Stomach smooth muscle (tissue), 2 donors: ENCODE measurements around the gene GOLGA1.

ENCODE experiments used
- H3K27ac ChIP-seq: one replicate; pipeline ENCODE4 v1.7.0; 2013; ENCODE audit warnings: mild to moderate bottlenecking, low read length, inconsistent platforms
- H3K27me3 ChIP-seq, 2 donors: one replicate each; pipeline ENCODE4 v1.7.0; 2013; ENCODE audit warnings: low read length in 2 of 2; ENCODE audit not compliant: insufficient read depth in 2 of 2, control insufficient read depth in 1 of 2
- H3K36me3 ChIP-seq, 2 donors: one replicate each; pipeline ENCODE4 v1.7.0; 2013; ENCODE audit warnings: low read length in 2 of 2; ENCODE audit not compliant: control insufficient read depth in 2 of 2, insufficient read depth in 2 of 2
- H3K4me1 ChIP-seq: one replicate; pipeline ENCODE4 v1.7.0; 2013; ENCODE audit warnings: low read length; ENCODE audit not compliant: control insufficient read depth, insufficient read depth
- H3K4me3 ChIP-seq, 2 donors: one replicate each; pipeline ENCODE4 v1.7.0; 2013; ENCODE audit warnings: low read length in 2 of 2
- H3K9ac ChIP-seq, 2 donors: one replicate each; pipeline ENCODE4 v1.7.0; 2013; ENCODE audit warnings: low read length in 2 of 2, mild to moderate bottlenecking in 1 of 2
- H3K9me3 ChIP-seq, 2 donors: one replicate each; pipeline ENCODE4 v1.7.0; 2013; ENCODE audit warnings: low read length in 2 of 2; ENCODE audit not compliant: control insufficient read depth in 2 of 2
- donor health status: healthy.
- donor health status: Pancreatic carcinoma.

GOLGA1 gene

GRCh38 chr9:124870723-124871122 lies 70.2 kb downstream of the GOLGA1 start:
- peak overlapping the region; percentile 95 for H3K27ac ChIP-seq
- peak overlapping the region; percentile 49 to 91 for H3K4me3 ChIP-seq
- peaks cover 47% of the 10 kb centered on the region for H3K4me1 ChIP-seq
- H3K9me3 ChIP-seq, result no peaks in the 10 kb centered on the region
- peak overlapping the region; percentile 56 to 84 for H3K9ac ChIP-seq
- H3K27me3 ChIP-seq, result no peaks in the 10 kb centered on the region
- peaks cover 12 to 18% of the 10 kb centered on the region in 2 donors for H3K36me3 ChIP-seq

- Histone ChIP-seq H3K4me1 (peaks cover 47% of the 10 kb centered on the region), H3K36me3 (peaks cover 5 to 12% of the 10 kb centered on the region in 2 donors), H3K27ac (peak overlapping the region; percentile 95), H3K27me3 (no peaks in the 10 kb centered on the region), H3K4me3 (peak overlapping the region; percentile 91 to 92), H3K9me3 (no peaks in the 10 kb centered on the region), H3K9ac (peak overlapping the region; percentile 84 to 99)
Measured at GRCh38 chr9:124869986-124870560, 70.8 kb downstream of the GOLGA1 start.

DNA sequence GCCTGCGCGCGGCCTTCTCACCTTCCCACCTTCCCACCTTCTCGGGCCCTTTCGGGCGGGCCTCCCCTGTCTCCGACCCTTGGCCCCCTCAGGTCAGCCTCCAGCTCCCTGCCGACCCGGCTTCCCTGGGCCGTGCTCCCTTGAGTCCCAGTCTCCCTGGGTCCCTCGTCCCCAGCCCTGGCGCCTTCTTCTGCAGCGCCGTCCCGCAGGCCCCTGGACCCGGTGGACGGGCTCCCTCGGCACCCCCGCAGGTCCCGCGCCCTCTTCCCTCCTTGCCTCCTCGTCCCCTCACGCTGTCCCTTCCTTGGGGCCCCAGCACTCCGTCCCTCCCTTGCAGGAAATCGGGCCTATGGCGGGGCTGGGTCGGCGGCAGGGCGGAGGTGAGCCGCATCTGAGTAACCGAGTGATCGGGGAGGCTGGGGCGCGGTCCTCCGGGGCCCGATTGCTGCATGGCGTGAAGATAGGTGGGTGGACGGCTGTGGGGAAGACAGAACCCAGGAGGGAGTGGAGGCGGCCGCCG lies 71.4 kb downstream of the GOLGA1 start:
- Histone ChIP-seq H3K36me3 (peaks cover 0 to 8% of the 10 kb centered on the region in 2 donors), H3K4me3 (peak overlapping the region; percentile 91 to 92), H3K4me1 (peaks cover 47% of the 10 kb centered on the region), H3K27me3 (no peaks in the 10 kb centered on the region), H3K9ac (peak overlapping the region; percentile 84 to 99), H3K9me3 (no peaks in the 10 kb centered on the region), H3K27ac (peak overlapping the region; percentile 95)

- Histone ChIP-seq H3K27me3 (no peaks in the 10 kb centered on the region), H3K4me3 (peak overlapping the region; percentile 91 to 92), H3K9me3 (no peaks in the 10 kb centered on the region), H3K4me1 (peaks cover 47% of the 10 kb centered on the region), H3K9ac (peak overlapping the region; percentile 96 to 99), H3K36me3 (peaks cover 0 to 5% of the 10 kb centered on the region in 2 donors), H3K27ac (peak overlapping the region; percentile 95)
Measured at GRCh38 chr9:124868511-124869465, 72.1 kb downstream of the GOLGA1 start.

GRCh38 chr9:124863371-124863871 lies 77.5 kb downstream of the GOLGA1 start:
- Histone ChIP-seq H3K36me3 (peaks cover 18 to 21% of the 10 kb centered on the region in 2 donors), H3K4me1 (peaks cover 40% of the 10 kb centered on the region), H3K27me3 (no peaks in the 10 kb centered on the region), H3K27ac (no peak overlapping the region), H3K9ac (no peak overlapping the region), H3K9me3 (no peaks in the 10 kb centered on the region), H3K4me3 (no peak overlapping the region)

DNA sequence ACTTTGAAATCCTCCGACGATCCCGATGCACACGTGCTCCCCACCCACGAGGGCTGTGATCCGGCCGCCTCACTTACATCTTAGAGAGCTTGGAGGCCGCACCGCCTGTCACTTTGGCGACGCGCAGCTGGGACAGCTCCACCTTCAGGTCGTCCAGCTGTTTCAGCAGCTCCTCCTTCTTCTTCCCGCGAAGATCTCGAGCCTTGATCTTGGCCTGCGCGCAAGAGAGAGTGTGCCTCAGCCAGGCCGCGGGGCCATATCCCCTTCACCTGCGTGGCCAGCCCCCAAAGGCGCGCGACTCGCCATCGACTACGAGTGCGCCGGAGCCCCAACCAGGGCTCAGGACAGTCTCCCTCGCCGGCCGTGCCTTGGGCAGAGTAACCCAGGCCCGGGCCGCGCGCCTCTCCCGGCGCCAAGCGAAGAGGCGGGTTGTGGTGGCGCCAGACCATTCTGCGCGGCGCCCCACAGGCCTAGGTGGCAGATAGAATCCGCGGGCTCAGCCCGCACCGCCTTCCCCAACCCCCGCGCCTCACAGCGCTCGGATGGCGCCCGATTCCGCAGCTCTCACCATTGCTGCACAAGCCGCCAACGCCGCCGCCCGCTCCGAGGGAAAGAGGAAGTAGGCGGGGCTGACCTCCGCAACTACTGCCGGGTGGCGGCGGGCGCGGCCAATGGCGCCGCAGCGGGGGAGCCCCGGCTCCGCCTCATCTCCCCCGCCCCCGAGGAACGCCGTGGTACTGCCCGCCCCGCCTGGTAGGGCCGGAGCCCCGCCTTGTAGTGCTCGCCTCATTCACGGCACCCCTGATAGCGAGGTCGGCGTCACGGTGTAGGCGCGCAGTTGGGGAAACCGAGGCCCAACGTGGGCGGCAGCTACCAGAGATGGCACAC lies 79.3 kb downstream of the GOLGA1 start, which contains the start of the genes ARPC5L and RPL35:
TSS of gene ARPC5L (plus strand) at position 789 of the 888 bp plus-strand sequence. CDS start 7,161 bp downstream, outside the sequence.
TSS of gene RPL35 (minus strand) at position 616 of the 888 bp plus-strand sequence. CDS start at position 571, 45 bp downstream.
- Histone ChIP-seq H3K4me3 (peak within 1 kb of the TSS; percentile 84 to 94), H3K36me3 (peaks cover 29 to 34% of the 10 kb centered on the region in 2 donors), H3K4me1 (peaks cover 34% of the 10 kb centered on the region), H3K27me3 (no peaks in the 10 kb centered on the region), H3K9me3 (no peaks in the 10 kb centered on the region), H3K9ac (peak within 1 kb of the TSS; percentile 87 to 90), H3K27ac (peak within 1 kb of the TSS; percentile 85)

DNA sequence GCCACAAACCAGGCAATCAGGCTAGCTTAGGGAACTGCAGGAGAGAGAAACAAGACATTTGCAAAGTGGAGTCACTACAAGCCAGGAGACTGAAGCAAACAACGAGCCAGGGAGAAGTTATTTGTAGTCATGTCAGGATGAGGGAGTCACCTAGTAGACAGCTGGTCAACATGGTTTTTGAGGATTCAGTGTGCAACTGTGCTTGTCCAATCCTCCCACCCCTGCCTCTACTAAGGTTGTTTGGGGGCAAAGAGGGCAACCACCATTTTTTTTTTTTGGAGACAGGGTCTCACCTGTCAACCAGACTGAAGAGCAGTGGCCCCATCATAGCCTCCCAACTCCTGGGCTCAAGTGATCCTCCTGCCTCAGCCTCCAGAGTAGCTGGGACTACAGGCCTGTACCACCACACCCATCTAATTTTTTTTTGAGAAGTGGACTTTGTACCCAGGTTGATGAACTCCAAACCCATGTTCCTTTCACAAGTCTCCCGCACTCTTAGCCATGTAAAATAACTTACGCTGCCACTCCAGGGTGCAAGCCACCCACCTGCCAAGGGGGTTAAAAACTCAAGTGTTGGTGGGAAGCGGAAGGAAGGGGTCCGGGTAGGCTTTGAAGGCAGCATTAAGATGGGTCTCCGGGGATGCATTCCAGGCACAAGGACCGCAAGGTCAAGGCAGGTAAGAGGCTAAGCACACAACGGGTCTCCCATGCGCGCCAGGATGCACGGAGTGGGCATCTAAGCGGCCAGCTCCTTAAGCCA lies 80.1 kb downstream of the GOLGA1 start:
- Histone ChIP-seq H3K9me3 (no peaks in the 10 kb centered on the region), H3K4me1 (peaks cover 34% of the 10 kb centered on the region), H3K27ac (peak overlapping the region; percentile 85), H3K27me3 (no peaks in the 10 kb centered on the region), H3K36me3 (peaks cover 29 to 34% of the 10 kb centered on the region in 2 donors), H3K4me3 (peak overlapping the region; percentile 73 to 94), H3K9ac (peak overlapping the region; percentile 83 to 87)

DNA sequence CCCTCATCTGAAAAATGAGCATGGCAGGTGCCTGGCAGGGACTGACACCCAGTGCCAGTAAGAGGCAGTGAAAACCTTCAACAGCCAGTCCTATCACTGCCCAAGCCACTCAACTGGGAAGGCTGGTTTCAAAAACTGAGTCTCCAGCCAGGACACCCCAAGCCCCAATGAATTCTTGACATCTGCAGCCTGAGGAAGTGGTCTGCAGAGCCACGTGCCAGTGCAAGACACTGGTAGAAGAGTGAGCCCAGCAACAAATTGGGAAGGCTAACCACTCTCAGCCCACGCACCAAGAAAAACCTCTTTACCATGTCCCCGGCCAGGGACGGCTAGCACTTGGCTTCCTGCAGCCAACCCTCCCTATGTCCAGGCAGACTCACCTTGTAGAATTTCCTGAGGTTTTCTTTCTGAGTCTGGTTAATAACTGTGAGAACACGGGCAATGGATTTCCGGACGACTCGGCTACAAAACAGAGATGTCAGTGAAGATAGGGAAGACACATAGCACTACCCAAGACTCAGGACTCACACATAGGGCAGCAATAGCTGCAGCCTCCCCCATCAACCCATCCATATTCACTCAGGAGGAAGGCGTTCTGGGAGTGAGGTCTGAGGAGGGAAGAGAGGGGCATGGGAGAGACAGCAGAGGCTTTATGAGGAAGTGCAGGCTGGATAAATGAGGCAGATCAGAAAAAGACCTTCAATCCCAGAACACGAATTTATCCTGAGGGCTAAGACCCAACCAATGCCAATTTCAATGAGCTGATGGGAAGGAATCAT lies 80.9 kb downstream of the GOLGA1 start:
- Histone ChIP-seq H3K4me1 (peaks cover 34% of the 10 kb centered on the region), H3K27ac (no peak overlapping the region), H3K9me3 (no peaks in the 10 kb centered on the region), H3K27me3 (no peaks in the 10 kb centered on the region), H3K4me3 (peak overlapping the region; percentile 73 to 94), H3K36me3 (peaks cover 29 to 34% of the 10 kb centered on the region in 2 donors), H3K9ac (peak overlapping the region; percentile 83 to 87)
